Right lobe of liver (tissue), 6 donors: ENCODE data around the gene KRTAP9-8. TPM values are rescaled to one million over a fixed set of nuclear protein-coding genes. Genes with fewer than 3 reads are reported as not detected.

ENCODE experiments used
- ATAC-seq, 4 donors: fragments of 200-7000 bp; cut with Tn5 transposase; one replicate each; pipeline ENCODE4 v1.9.1; 2020; ENCODE audit warnings: mild to moderate bottlenecking in 4 of 4, moderate library complexity in 4 of 4
- DNase-seq, 3 donors: peaks; one replicate each; pipeline ENCODE4 v3.0.0-alpha.2; 2020
- H3K27ac ChIP-seq, 3 donors: fragments of 200-600 bp; one replicate each; pipeline ENCODE4 v1.8.0; 2022
- H3K27me3 ChIP-seq, 2 donors: fragments of 200-600 bp; one replicate each; pipeline ENCODE4 v1.8.0; 2022
- H3K36me3 ChIP-seq, 4 donors: fragments of 200-600 bp; sonication (generic) in 1 of 4; one replicate each; pipeline versions ENCODE4 v1.5.1 to v1.8.0; 2017 to 2022; ENCODE audit warnings: control low read depth in 1 of 4
- H3K4me1 ChIP-seq, 4 donors: fragments of 200-600 bp; sonication (generic) in 1 of 4; one replicate each; pipeline versions ENCODE4 v1.5.1 to v1.8.0; 2017 to 2022; ENCODE audit warnings: control low read depth in 1 of 4
- H3K4me3 ChIP-seq, 3 donors: fragments of 200-600 bp; one replicate each; pipeline ENCODE4 v1.8.0; 2022
- H3K9me3 ChIP-seq, 4 donors: fragments of 200-600 bp; sonication (generic) in 1 of 4; one replicate each; pipeline versions ENCODE4 v1.5.1 to v1.8.0; 2017 to 2022; ENCODE audit warnings: control low read depth in 1 of 4
- CTCF ChIP-seq, 4 donors: fragments of 200-600 bp in 3 of 4; fragments of 450-650 bp in 1 of 4; IDR thresholded peaks; one replicate each; pipeline versions ENCODE4 v1.5.1 to v1.8.0; 2016 to 2022; ENCODE audit warnings: antibody characterized with exemption in 4 of 4, mild to moderate bottlenecking in 2 of 4
- POLR2A ChIP-seq: fragments of 450-650 bp; IDR thresholded peaks from one replicate; pipeline ENCODE4 v1.6.1; 2017; ENCODE audit warnings: antibody characterized with exemption, mild to moderate bottlenecking
- WGBS: methylation state at CpG from one replicate; pipeline ENCODE4 v1.1.6; 2018; ENCODE audit warnings: low coverage, low lambda C conversion rate; ENCODE audit not compliant: insufficient coverage; ENCODE audit errors: missing lambda C conversion rate; 5-methylcytosine and 5-hydroxymethylcytosine counted together
- intact Hi-C, 2 donors: fragments of 100-400 bp; cut with DNase I; formaldehyde crosslinking; loops; one replicate each; pipeline versions ENCODE4 v1.11.2 to v1.14.1; 2022
- small RNA-seq, 2 experiments: library from RNA; depleted of rRNA; stranded (forward); fragments of <200 nt; gene quantifications; one replicate each; pipeline ENCODE3, GENCODE V24; 2016
- total RNA-seq, 6 experiments: library from RNA; depleted of rRNA in 2 of 6; stranded (reverse); fragments of >200 nt in 2 of 6; fragmentation: NEBNext Ultra II Directional in 3 of 6; extraction: Animal tissue kit (Norgen Biotek cat#: 25700) in 3 of 6; gene quantifications; one replicate each; pipeline versions ENCODE4 v1.1.0 to v1.2.4, GENCODE V29; 2016 to 2023
- donor health status: DM: no; HTN: yes; CAD: no.
- donor health status: DM: no; HTN: no; CAD: no.
- donor health status: DM: no; HTN: no; CAD: no.
- donor health status: DM: no; HTN: yes; CAD: no.
- donor health status: DM: no; HTN: yes; CAD: no.

KRTAP9-8 gene
- total RNA-seq, 6 experiments from 2014 or later: not detected

- Histone ChIP-seq H3K4me1 (no peaks in the 10 kb centered on the region), H3K9me3 (no peaks in the 10 kb centered on the region), H3K27ac (no peak overlapping the region), H3K36me3 (no peaks in the 10 kb centered on the region), H3K4me3 (no peak overlapping the region), H3K27me3 (no peaks in the 10 kb centered on the region)
- 29% methylated on average over 2 of the region's 2 CpGs for WGBS
- no peak for DNase-seq
- intact Hi-C loops: no loop called here
- no peak for ATAC-seq
- no peak for TF ChIP-seq CTCF (IDR thresholded peaks at IDR 0.05)
- TF ChIP-seq POLR2A: no peak
Observed at GRCh38 chr17:41284546-41284945, 46.7 kb downstream of the KRTAP9-8 start.

GRCh38 chr17:41287050-41287449 lies 49.3 kb downstream of the KRTAP9-8 start:
- DNase-seq (no peak), ATAC-seq (no peak)
- H3K4me1 ChIP-seq: no peaks in the 10 kb centered on the region
- WGBS: 40% methylated on average over 3 of the region's 3 CpGs
- no peak overlapping the region for H3K4me3 ChIP-seq
- intact Hi-C loops: no loop called here
- no peaks in the 10 kb centered on the region for H3K27me3 ChIP-seq
- TF ChIP-seq CTCF (IDR thresholded peaks at IDR 0.05) (no peak), POLR2A (no peak)
- H3K36me3 ChIP-seq: no peaks in the 10 kb centered on the region
- no peaks in the 10 kb centered on the region for H3K9me3 ChIP-seq
- H3K27ac ChIP-seq: no peak overlapping the region

Small RNAs within 50 kb of the gene (small RNA-seq; reads per million reads assigned to genes)
- 0 reads per million in 2 experiments for gene KRTAP9-10P

Other genes starting within 250 kb of the KRTAP9-8 start
- not detected for gene KRTAP3-3, start 243.8 kb upstream of the KRTAP9-8 start, total RNA-seq
- gene KRTAP3-2, start 238.1 kb upstream of the KRTAP9-8 start, total RNA-seq: not detected
- not detected for gene KRTAP3-1, start 228.9 kb upstream of the KRTAP9-8 start, total RNA-seq
- not detected for gene KRTAP1-5, start 210.8 kb upstream of the KRTAP9-8 start, total RNA-seq
- not detected for gene KRTAP1-4, start 207.8 kb upstream of the KRTAP9-8 start, total RNA-seq
- not detected for gene KRTAP1-3, start 203.1 kb upstream of the KRTAP9-8 start, total RNA-seq
- gene KRTAP1-1, start 196.5 kb upstream of the KRTAP9-8 start, total RNA-seq: not detected
- not detected for gene KRTAP2-1, start 190.7 kb upstream of the KRTAP9-8 start, total RNA-seq
- not detected for gene KRTAP2-2, start 182.8 kb upstream of the KRTAP9-8 start, total RNA-seq
- gene KRTAP2-3, start 177.9 kb upstream of the KRTAP9-8 start, total RNA-seq: not detected
- not detected for gene KRTAP2-4, start 172.1 kb upstream of the KRTAP9-8 start, total RNA-seq
- not detected for gene KRTAP4-7, start 153.8 kb upstream of the KRTAP9-8 start, total RNA-seq
- not detected for gene KRTAP4-8, start 139.9 kb upstream of the KRTAP9-8 start, total RNA-seq
- not detected for gene KRTAP4-16, start 135.8 kb upstream of the KRTAP9-8 start, total RNA-seq
- gene KRTAP4-9, start 132.6 kb upstream of the KRTAP9-8 start, total RNA-seq: not detected
- gene KRTAP4-11, start 119.6 kb upstream of the KRTAP9-8 start, total RNA-seq: not detected
- gene KRTAP4-12, start 113.8 kb upstream of the KRTAP9-8 start, total RNA-seq: not detected
- gene KRTAP4-6, start 97.5 kb upstream of the KRTAP9-8 start, total RNA-seq: not detected
- not detected for gene KRTAP4-5, start 88.2 kb upstream of the KRTAP9-8 start, total RNA-seq
- gene KRTAP4-4, start 77.3 kb upstream of the KRTAP9-8 start, total RNA-seq: not detected
- not detected for gene KRTAP4-3, start 69.8 kb upstream of the KRTAP9-8 start, total RNA-seq
- not detected for gene KRTAP4-2, start 59.8 kb upstream of the KRTAP9-8 start, total RNA-seq
- gene KRTAP4-1, start 53.1 kb upstream of the KRTAP9-8 start, total RNA-seq: not detected
- gene KRTAP9-1, start 48.1 kb upstream of the KRTAP9-8 start, total RNA-seq: not detected
- not detected for gene KRTAP9-2, start 11.4 kb upstream of the KRTAP9-8 start, total RNA-seq
- not detected for gene KRTAP9-3, start 5.5 kb upstream of the KRTAP9-8 start, total RNA-seq
- gene KRTAP9-4, start 11.7 kb downstream of the KRTAP9-8 start, total RNA-seq: not detected
- gene KRTAP9-9, start 17.4 kb downstream of the KRTAP9-8 start, total RNA-seq: not detected
- not detected for gene KRTAP9-6, start 27.4 kb downstream of the KRTAP9-8 start, total RNA-seq
- gene KRTAP9-7, start 37.7 kb downstream of the KRTAP9-8 start, total RNA-seq: not detected
- gene KRTAP29-1, start 64.9 kb downstream of the KRTAP9-8 start, total RNA-seq: not detected
- not detected for gene KRTAP16-1, start 71.3 kb downstream of the KRTAP9-8 start, total RNA-seq
- not detected for gene KRTAP17-1, start 77.7 kb downstream of the KRTAP9-8 start, total RNA-seq
- not detected for gene KRT33A, start 112.8 kb downstream of the KRTAP9-8 start, total RNA-seq
- not detected for gene KRT33B, start 131.8 kb downstream of the KRTAP9-8 start, total RNA-seq
- not detected for gene KRT34, start 144.3 kb downstream of the KRTAP9-8 start, total RNA-seq
- gene KRT31, start 159.6 kb downstream of the KRTAP9-8 start, total RNA-seq: not detected
- gene KRT37, start 186.6 kb downstream of the KRTAP9-8 start, total RNA-seq: not detected
- gene KRT38, start 203.0 kb downstream of the KRTAP9-8 start, total RNA-seq: not detected
- not detected for gene KRT32, start 229.4 kb downstream of the KRTAP9-8 start, total RNA-seq
- not detected for gene KRT35, start 243.2 kb downstream of the KRTAP9-8 start, total RNA-seq